Astrocyte (in vitro differentiated cells and primary cell): ENCODE results near the gene SGCA.

ENCODE experiments used
- EZH2 ChIP-seq: IDR thresholded peaks from 2 replicates; pipeline ENCODE4 v1.6.1; 2012; ENCODE audit warnings: mild to moderate bottlenecking, low read length, inconsistent platforms; ENCODE audit not compliant: insufficient read depth
- TF ChIP-seq, protein P1 (sequence below): IDR thresholded peaks from 2 replicates; pipeline ENCODE4 v1.5.1; 2011; ENCODE audit warnings: low read depth, mild to moderate bottlenecking, inconsistent platforms, low read length, moderate library complexity; ENCODE audit not compliant: insufficient read depth

DNA sequence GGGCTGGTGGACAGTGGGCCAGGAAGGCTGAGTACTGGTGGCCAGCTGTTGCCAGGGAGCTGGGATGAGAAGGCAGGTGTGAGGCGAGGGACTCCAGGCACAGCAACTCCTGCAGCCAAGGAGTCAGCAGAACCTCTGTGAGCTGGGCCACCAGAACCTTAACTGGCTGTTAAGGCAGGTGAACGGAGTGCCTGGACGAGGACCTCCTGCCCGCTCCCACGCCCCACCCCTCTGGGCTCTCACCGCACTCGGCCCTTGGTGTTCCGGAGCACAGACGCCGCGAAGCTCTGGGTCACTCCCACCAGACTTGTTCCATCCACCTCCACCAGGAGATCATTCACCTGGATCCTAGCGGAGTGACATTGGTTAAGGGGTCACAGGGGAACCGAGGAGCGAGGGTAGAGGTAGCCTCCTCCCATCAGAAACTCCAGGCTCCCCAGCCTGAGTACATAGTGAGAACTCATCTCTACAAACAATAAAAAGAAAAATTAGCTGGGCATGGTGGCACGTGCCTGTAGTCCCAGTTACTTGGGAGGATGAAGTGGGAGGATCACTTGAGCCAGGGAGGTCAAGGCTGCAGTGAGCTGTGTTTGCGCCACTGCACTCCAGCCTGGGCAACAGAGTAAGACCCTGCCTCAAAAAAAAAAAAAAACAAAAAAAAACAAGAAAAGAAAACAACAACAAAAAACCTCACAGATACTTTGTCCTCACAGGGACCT, 24.6 kb upstream of the SGCA start:
- TF ChIP-seq, protein P1, sequence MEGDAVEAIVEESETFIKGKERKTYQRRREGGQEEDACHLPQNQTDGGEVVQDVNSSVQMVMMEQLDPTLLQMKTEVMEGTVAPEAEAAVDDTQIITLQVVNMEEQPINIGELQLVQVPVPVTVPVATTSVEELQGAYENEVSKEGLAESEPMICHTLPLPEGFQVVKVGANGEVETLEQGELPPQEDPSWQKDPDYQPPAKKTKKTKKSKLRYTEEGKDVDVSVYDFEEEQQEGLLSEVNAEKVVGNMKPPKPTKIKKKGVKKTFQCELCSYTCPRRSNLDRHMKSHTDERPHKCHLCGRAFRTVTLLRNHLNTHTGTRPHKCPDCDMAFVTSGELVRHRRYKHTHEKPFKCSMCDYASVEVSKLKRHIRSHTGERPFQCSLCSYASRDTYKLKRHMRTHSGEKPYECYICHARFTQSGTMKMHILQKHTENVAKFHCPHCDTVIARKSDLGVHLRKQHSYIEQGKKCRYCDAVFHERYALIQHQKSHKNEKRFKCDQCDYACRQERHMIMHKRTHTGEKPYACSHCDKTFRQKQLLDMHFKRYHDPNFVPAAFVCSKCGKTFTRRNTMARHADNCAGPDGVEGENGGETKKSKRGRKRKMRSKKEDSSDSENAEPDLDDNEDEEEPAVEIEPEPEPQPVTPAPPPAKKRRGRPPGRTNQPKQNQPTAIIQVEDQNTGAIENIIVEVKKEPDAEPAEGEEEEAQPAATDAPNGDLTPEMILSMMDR: no peak
- TF ChIP-seq EZH2: no peak
